Vagina (tissue), 2 donors: Measurements from ENCODE around the gene WDR45B. TPM values are rescaled to one million over a fixed set of nuclear protein-coding genes. Genes with fewer than 3 reads are reported as not detected.
"Not testable (repeated sequence)": the region's sequence is repeated elsewhere in the genome, so short reads cannot be mapped to it uniquely, and the experiment has no call there.

Experiments used
- DNase-seq, 2 donors: peaks; one replicate each; pipeline ENCODE4 v3.0.0-alpha.2; 2017; ENCODE audit errors: extremely low spot score in 2 of 2
- H3K27ac ChIP-seq: fragments of 200-600 bp; sonication (generic); one replicate; pipeline ENCODE4 v1.5.1; 2019
- H3K27me3 ChIP-seq: fragments of 200-600 bp; sonication (generic); one replicate; pipeline ENCODE4 v1.5.1; 2019
- H3K36me3 ChIP-seq, 2 donors: fragments of 200-600 bp; sonication (generic); one replicate each; pipeline ENCODE4 v1.5.1; 2017 to 2019
- H3K4me1 ChIP-seq: fragments of 200-600 bp; sonication (generic); one replicate; pipeline ENCODE4 v1.5.1; 2019
- H3K4me3 ChIP-seq, 2 donors: fragments of 200-600 bp; sonication (generic); 1 replicate in 1 of 2; 2 replicates in 1 of 2; pipeline ENCODE4 v1.5.1; 2016 to 2019
- H3K9me3 ChIP-seq: fragments of 200-600 bp; sonication (generic); one replicate; pipeline ENCODE4 v1.5.1; 2019
- CTCF ChIP-seq, 3 experiments: fragments of 450-650 bp in 2 of 3; fragments of 200-600 bp in 1 of 3; sonication (generic) in 1 of 3; IDR thresholded peaks; one replicate each; pipeline ENCODE4 v1.5.1; 2017 to 2019; ENCODE audit warnings: antibody characterized with exemption in 3 of 3, mild to moderate bottlenecking in 2 of 3, moderate library complexity in 2 of 3
- POLR2A ChIP-seq, 2 donors: fragments of 450-650 bp; IDR thresholded peaks; one replicate each; pipeline ENCODE4 v1.6.1; 2017; ENCODE audit warnings: antibody characterized with exemption in 2 of 2, mild to moderate bottlenecking in 2 of 2, moderate library complexity in 2 of 2
- POLR2AphosphoS5 ChIP-seq, 2 donors: sonication (generic); formaldehyde crosslinking; IDR thresholded peaks; one replicate each; pipeline ENCODE4 v1.9.0; 2017; ENCODE audit warnings: antibody characterized with exemption in 2 of 2, mild to moderate bottlenecking in 2 of 2, low read depth in 1 of 2; ENCODE audit not compliant: insufficient read depth in 1 of 2
- intact Hi-C: fragments of 100-400 bp; cut with DNase I; formaldehyde crosslinking; loops from one replicate; pipeline ENCODE4 v1.15.1; 2023
- total RNA-seq: library from RNA; depleted of rRNA; stranded (reverse); fragments of >200 nt; gene quantifications from one replicate; pipeline ENCODE4 v1.2.3, GENCODE V29; 2016

Gene WDR45B
- total RNA-seq, 1 donor from 2014 or later: 86.4 TPM

GRCh38 chr17:82656266-82656665 is 8.0 kb upstream of the WDR45B start:
- peaks cover 0 to 8% of the 10 kb centered on the region in 2 donors for H3K36me3 ChIP-seq
- H3K4me3 ChIP-seq: no peak overlapping the region
- no peak overlapping the region for H3K27ac ChIP-seq
- no peaks in the 10 kb centered on the region for H3K4me1 ChIP-seq
- no peaks in the 10 kb centered on the region for H3K9me3 ChIP-seq
- intact Hi-C loops: no loop called here
- no peak for TF ChIP-seq CTCF (IDR thresholded peaks at IDR 0.05)
- TF ChIP-seq POLR2AphosphoS5 (IDR thresholded peaks at IDR 0.05; ENCODE audit: insufficient read depth in 1 of 2, low read depth in 1 of 2): no peak
- TF ChIP-seq POLR2A (IDR thresholded peaks at IDR 0.05): no peak
- DNase-seq: no peak
- H3K27me3 ChIP-seq: no peaks in the 10 kb centered on the region

- Histone ChIP-seq H3K9me3 (no peaks in the 10 kb centered on the region), H3K27me3 (no peaks in the 10 kb centered on the region), H3K36me3 (peaks cover 0 to 8% of the 10 kb centered on the region in 2 donors), H3K4me1 (no peaks in the 10 kb centered on the region), H3K4me3 (no peak overlapping the region), H3K27ac (no peak overlapping the region)
- intact Hi-C loops: no loop called here
- DNase-seq: no peak
- TF ChIP-seq POLR2AphosphoS5 (IDR thresholded peaks at IDR 0.05; ENCODE audit: insufficient read depth in 1 of 2, low read depth in 1 of 2) (no peak), POLR2A (IDR thresholded peaks at IDR 0.05) (no peak), CTCF (IDR thresholded peaks at IDR 0.05) (no peak)
Measured at GRCh38 chr17:82655523-82655922, 7.3 kb upstream of the WDR45B start.

GRCh38 chr17:82655038-82655479 is 6.8 kb upstream of the WDR45B start:
- Histone ChIP-seq H3K27me3 (no peaks in the 10 kb centered on the region), H3K4me3 (no peak overlapping the region), H3K36me3 (peaks cover 0 to 8% of the 10 kb centered on the region in 2 donors), H3K4me1 (no peaks in the 10 kb centered on the region), H3K9me3 (no peaks in the 10 kb centered on the region), H3K27ac (no peak overlapping the region)
- TF ChIP-seq POLR2A (IDR thresholded peaks at IDR 0.05) (no peak), CTCF (IDR thresholded peaks at IDR 0.05) (no peak), POLR2AphosphoS5 (IDR thresholded peaks at IDR 0.05; ENCODE audit: insufficient read depth in 1 of 2, low read depth in 1 of 2) (no peak)
- intact Hi-C loops: no loop called here
- DNase-seq: no peak

- not testable (repeated sequence) for DNase-seq, H3K27me3 ChIP-seq, H3K36me3 ChIP-seq, H3K4me1 ChIP-seq, H3K4me3 ChIP-seq, H3K9me3 ChIP-seq, H3K27ac ChIP-seq
- intact Hi-C loops: loop anchor here (5.0 kb wide), 1 partner anchor 88 kb away; no protein-coding TSS in a partner anchor
Measured at GRCh38 chr17:82654611-82655010, 6.4 kb upstream of the WDR45B start.

- H3K27me3 ChIP-seq: no peaks in the 10 kb centered on the region
- peaks cover 0 to 8% of the 10 kb centered on the region in 2 donors for H3K36me3 ChIP-seq
- no peak overlapping the region for H3K27ac ChIP-seq
- DNase-seq: no peak
- H3K4me1 ChIP-seq: peaks cover 5% of the 10 kb centered on the region
- H3K9me3 ChIP-seq: no peaks in the 10 kb centered on the region
- H3K4me3 ChIP-seq: no peak overlapping the region
- TF ChIP-seq POLR2AphosphoS5 (IDR thresholded peaks at IDR 0.05; ENCODE audit: insufficient read depth in 1 of 2, low read depth in 1 of 2) (no peak), POLR2A (IDR thresholded peaks at IDR 0.05) (no peak), CTCF (IDR thresholded peaks at IDR 0.05) (no peak)
- intact Hi-C loops: loop anchor here (5.0 kb wide), 1 partner anchor 88 kb away; no protein-coding TSS in a partner anchor
Measured at GRCh38 chr17:82653651-82654528, 5.6 kb upstream of the WDR45B start.
